ENCODE results near the gene PLCB1.
"Not testable (repeated sequence)": the region's sequence is repeated elsewhere in the genome, so short reads cannot be mapped to it uniquely, and the experiment has no call there.

PLCB1 gene

GRCh38 chr20:8131598-8132483, at the start of gene PLCB1:
PLCB1 (plus strand) TSS chr20:8132266; CDS start chr20:8132652, 386 bp downstream.
- no peak for FAIRE-seq
- peak; percentile 50 for DNase-seq (ENCODE audit: insufficient read length, low spot score)

- FAIRE-seq (no peak), DNase-seq (ENCODE audit: insufficient read length, low spot score) (no peak)
Measured at GRCh38 chr20:8082989-8083388, 49.1 kb upstream of the PLCB1 start.

- DNase-seq (ENCODE audit: insufficient read length, low spot score) (no peak), FAIRE-seq (no peak)
Measured at GRCh38 chr20:8089668-8090067, 42.4 kb upstream of the PLCB1 start.

GRCh38 chr20:8094415-8094818, 37.6 kb upstream of the PLCB1 start:
- DNase-seq (ENCODE audit: insufficient read length, low spot score), result no peak
- FAIRE-seq, result no peak

GRCh38 chr20:8094850-8095249, 37.2 kb upstream of the PLCB1 start:
- FAIRE-seq (no peak), DNase-seq (ENCODE audit: insufficient read length, low spot score) (no peak)

GRCh38 chr20:8095648-8096572, 36.2 kb upstream of the PLCB1 start:
- DNase-seq (ENCODE audit: insufficient read length, low spot score) (no peak), FAIRE-seq (no peak)

- FAIRE-seq (no peak), DNase-seq (ENCODE audit: insufficient read length, low spot score) (no peak)
Measured at GRCh38 chr20:8097307-8097706, 34.8 kb upstream of the PLCB1 start.

- FAIRE-seq (no peak), DNase-seq (ENCODE audit: insufficient read length, low spot score) (no peak)
Measured at GRCh38 chr20:8104252-8104651, 27.8 kb upstream of the PLCB1 start.

- DNase-seq (ENCODE audit: insufficient read length, low spot score); FAIRE-seq: not testable (repeated sequence)
Measured at GRCh38 chr20:8114612-8115011, 17.5 kb upstream of the PLCB1 start.

GRCh38 chr20:8115436-8115835, 16.6 kb upstream of the PLCB1 start:
- DNase-seq (ENCODE audit: insufficient read length, low spot score) (no peak), FAIRE-seq (no peak)

- FAIRE-seq (no peak), DNase-seq (ENCODE audit: insufficient read length, low spot score) (no peak)
Measured at GRCh38 chr20:8116067-8116811, 15.8 kb upstream of the PLCB1 start.

GRCh38 chr20:8117636-8118035, 14.4 kb upstream of the PLCB1 start:
- DNase-seq (ENCODE audit: insufficient read length, low spot score), result no peak
- no peak for FAIRE-seq

- DNase-seq (ENCODE audit: insufficient read length, low spot score) (no peak), FAIRE-seq (no peak)
Measured at GRCh38 chr20:8118039-8118438, 14.0 kb upstream of the PLCB1 start.

- DNase-seq (ENCODE audit: insufficient read length, low spot score) (no peak), FAIRE-seq (no peak)
Measured at GRCh38 chr20:8118760-8119159, 13.3 kb upstream of the PLCB1 start.

- no peak for DNase-seq (ENCODE audit: insufficient read length, low spot score)
- no peak for FAIRE-seq
Measured at GRCh38 chr20:8121666-8122065, 10.4 kb upstream of the PLCB1 start.

GRCh38 chr20:8124639-8125038, 7.4 kb upstream of the PLCB1 start:
- no peak for FAIRE-seq

GRCh38 chr20:8126181-8126580, 5.9 kb upstream of the PLCB1 start:
- FAIRE-seq (no peak), DNase-seq (ENCODE audit: insufficient read length, low spot score) (no peak)

More at GRCh38 chr20:8124639-8125038, 7.4 kb upstream of the PLCB1 start:
- no peak for DNase-seq (ENCODE audit: insufficient read length, low spot score)

- FAIRE-seq (no peak), DNase-seq (ENCODE audit: insufficient read length, low spot score) (no peak)
Measured at GRCh38 chr20:8126841-8127378, 5.2 kb upstream of the PLCB1 start.

- FAIRE-seq (no peak), DNase-seq (ENCODE audit: insufficient read length, low spot score) (no peak)
Measured at GRCh38 chr20:8127553-8128255, 4.4 kb upstream of the PLCB1 start.

Measured in HTR-8/SVneo (cell line).